PFSK-1 (cell line): ENCODE data around the gene FOXK2.

Experiments used
- POLR2AphosphoS5 ChIP-seq: IDR thresholded peaks from 2 replicates; pipeline ENCODE4 v1.6.1; 2012; ENCODE audit warnings: low read depth, mild to moderate bottlenecking, control low read depth, low read length, moderate library complexity
- REST ChIP-seq, 2 experiments: IDR thresholded peaks; 2 replicates each; pipeline versions ENCODE4 v1.6.1 to v1.8.0; 2011 to 2012; ENCODE audit warnings: low read depth in 2 of 2, low read length in 2 of 2, control low read depth in 1 of 2, inconsistent platforms in 1 of 2, mild to moderate bottlenecking in 1 of 2, moderate library complexity in 1 of 2; ENCODE audit not compliant: insufficient read depth in 1 of 2
- SIN3A ChIP-seq: IDR thresholded peaks from 2 replicates; pipeline ENCODE4 v1.6.1; 2012; ENCODE audit warnings: mild to moderate bottlenecking, low read length, moderate library complexity, borderline replicate concordance; ENCODE audit not compliant: insufficient read depth
- TAF1 ChIP-seq: IDR thresholded peaks from 2 replicates; pipeline ENCODE4 v1.6.1; 2012; ENCODE audit warnings: low read length, control low read depth, borderline replicate concordance; ENCODE audit not compliant: insufficient read depth

- TF ChIP-seq POLR2AphosphoS5 (no peak), TAF1 (no peak), SIN3A (no peak), REST (IDR thresholded peaks at IDR 0.05; ENCODE audit: insufficient read depth in 1 of 2, low read depth in 2 of 2, low read length in 2 of 2) (no peak)
Measured at GRCh38 chr17:82470065-82470464, 49.5 kb upstream of the FOXK2 start.
